K562 (cell line): ENCODE measurements around the gene APC2. TPM values are rescaled to one million over a fixed set of nuclear protein-coding genes. Genes with fewer than 3 reads are reported as not detected.

Experiments used
- C11orf30 ChIP-seq: fragments of 450-650 bp; IDR thresholded peaks from 2 replicates; pipeline ENCODE4 v1.6.1; 2016; ENCODE audit warnings: low read depth, mild to moderate bottlenecking
- CHD4 ChIP-seq: fragments of 200-600 bp; sonication (generic); IDR thresholded peaks from 3 replicates; pipeline ENCODE4 v1.6.1; 2012; ENCODE audit warnings: low read depth, mild to moderate bottlenecking, mixed read lengths, low read length, inconsistent platforms; ENCODE audit not compliant: insufficient read depth, insufficient replicate concordance, poor library complexity, severe bottlenecking
- CHD7 ChIP-seq: fragments of 200-600 bp; sonication (generic); IDR thresholded peaks from one replicate; pipeline ENCODE4 v1.6.1; 2012; ENCODE audit warnings: mild to moderate bottlenecking, low read depth, low read length, inconsistent platforms
- CSDE1 ChIP-seq, 2 experiments: fragments of 450-650 bp; IDR thresholded peaks; 2 replicates each; pipeline ENCODE4 v1.6.1; 2016; ENCODE audit warnings: mild to moderate bottlenecking in 1 of 2
- FUS ChIP-seq: fragments of 200-400 bp; formaldehyde crosslinking; optimal IDR thresholded peaks from 2 replicates; pipeline ENCODE3; 2017; ENCODE audit warnings: low read depth, low read length
- HBP1 ChIP-seq: fragments of 450-650 bp; formaldehyde crosslinking; IDR thresholded peaks from 2 replicates; pipeline ENCODE4 v1.4.0; 2022; ENCODE audit warnings: missing genetic modification characterization
- HDAC6 ChIP-seq: IDR thresholded peaks from 2 replicates; pipeline ENCODE4 v1.6.1; 2012; ENCODE audit warnings: low read depth, mild to moderate bottlenecking, control low read depth, inconsistent platforms, low read length, moderate library complexity
- KDM5B ChIP-seq: fragments of 200-600 bp; sonication (generic); IDR thresholded peaks from 2 replicates; pipeline ENCODE4 v1.6.1; 2012; ENCODE audit warnings: low read depth, mild to moderate bottlenecking, moderate library complexity, low read length, control low read depth, inconsistent platforms; ENCODE audit not compliant: insufficient replicate concordance
- KLF16 ChIP-seq: IDR thresholded peaks from 2 replicates; pipeline ENCODE4 v1.6.1; 2016; ENCODE audit warnings: antibody characterized with exemption
- TOE1 ChIP-seq, 2 experiments: fragments of 450-650 bp in 1 of 2; sonication (generic) in 1 of 2; formaldehyde crosslinking in 1 of 2; IDR thresholded peaks; 2 replicates each; pipeline versions ENCODE4 v1.7.1 to v1.8.0; 2016 to 2022; ENCODE audit warnings: borderline replicate concordance in 2 of 2, mild to moderate bottlenecking in 2 of 2, antibody characterized with exemption in 1 of 2, inconsistent platforms in 1 of 2, low read depth in 1 of 2, missing genetic modification reagents in 1 of 2, moderate library complexity in 1 of 2
- ZBTB2 ChIP-seq: fragments of 450-650 bp; IDR thresholded peaks from 2 replicates; pipeline ENCODE4 v1.6.1; 2016; ENCODE audit warnings: antibody characterized with exemption
- ZNF586 ChIP-seq: fragments of 450-650 bp; formaldehyde crosslinking; conservative IDR thresholded peaks from 2 replicates; pipeline ENCODE4 v1.4.0; 2020; ENCODE audit warnings: mild to moderate bottlenecking, moderate library complexity
- polyA plus RNA-seq, 8 experiments: library from polyadenylated mRNA; depleted of rRNA in 4 of 8; stranded (reverse) in 5 of 8; unstranded in 3 of 8; fragments of >200 nt; fragmentation: Nextera tagmentation in 2 of 8; fragmentation: Illumina TruSeq in 1 of 8; extraction: Ambion mirVana in 2 of 8; extraction: Trizol in 1 of 8; gene quantifications; 2 replicates each; pipeline versions ENCODE4 v1.2.1 to v1.2.3, GENCODE V29; 2011 to 2014; ENCODE audit warnings: inconsistent platforms in 1 of 8, missing spikeins in 1 of 8
- total RNA-seq, 7 experiments: library from RNA; depleted of rRNA in 6 of 7; stranded (reverse); fragments of >200 nt in 6 of 7; fragmentation: Illumina TruSeq in 2 of 7; extraction: Trizol in 2 of 7; gene quantifications; 2 replicates each; pipeline versions ENCODE4 v1.2.1 to v1.2.3, GENCODE V29; 2011 to 2021; ENCODE audit warnings: low replicate concordance in 1 of 7

APC2 gene
- total and polyA plus RNA-seq, 9 of the 15 experiments (the other 6 are each of a cell fraction or from before 2014, with no cell fraction given) = 0.01 to 0.40 (median 0.05) TPM; not detected in 3

- no peak for TF ChIP-seq CHD7
- TF ChIP-seq HDAC6 = no peak
- TF ChIP-seq TOE1 (IDR thresholded peaks at IDR 0.05; ENCODE audit: borderline replicate concordance) = no peak
- TF ChIP-seq TOE1 (CRISPR knock-in tag; IDR thresholded peaks at IDR 0.05; ENCODE audit: borderline replicate concordance, low read depth) = no peak
- peak; percentile 38 for TF ChIP-seq KDM5B
- TF ChIP-seq CSDE1 (IDR thresholded peaks at IDR 0.05) = no peak
- no peak for TF ChIP-seq C11orf30
- TF ChIP-seq ZNF586 (CRISPR knock-in tag) = no peak
- TF ChIP-seq KLF16 = no peak
- no peak for TF ChIP-seq HBP1
- TF ChIP-seq ZBTB2 = peak; percentile 12; the same call in 1 of the 2 replicates
- no peak for TF ChIP-seq FUS
- peak; percentile 8 for TF ChIP-seq CHD4
Observed at GRCh38 chr19:1492474-1493006, 42.6 kb downstream of the APC2 start (continued).
